ENCODE data around the gene TNS4.

DNA sequence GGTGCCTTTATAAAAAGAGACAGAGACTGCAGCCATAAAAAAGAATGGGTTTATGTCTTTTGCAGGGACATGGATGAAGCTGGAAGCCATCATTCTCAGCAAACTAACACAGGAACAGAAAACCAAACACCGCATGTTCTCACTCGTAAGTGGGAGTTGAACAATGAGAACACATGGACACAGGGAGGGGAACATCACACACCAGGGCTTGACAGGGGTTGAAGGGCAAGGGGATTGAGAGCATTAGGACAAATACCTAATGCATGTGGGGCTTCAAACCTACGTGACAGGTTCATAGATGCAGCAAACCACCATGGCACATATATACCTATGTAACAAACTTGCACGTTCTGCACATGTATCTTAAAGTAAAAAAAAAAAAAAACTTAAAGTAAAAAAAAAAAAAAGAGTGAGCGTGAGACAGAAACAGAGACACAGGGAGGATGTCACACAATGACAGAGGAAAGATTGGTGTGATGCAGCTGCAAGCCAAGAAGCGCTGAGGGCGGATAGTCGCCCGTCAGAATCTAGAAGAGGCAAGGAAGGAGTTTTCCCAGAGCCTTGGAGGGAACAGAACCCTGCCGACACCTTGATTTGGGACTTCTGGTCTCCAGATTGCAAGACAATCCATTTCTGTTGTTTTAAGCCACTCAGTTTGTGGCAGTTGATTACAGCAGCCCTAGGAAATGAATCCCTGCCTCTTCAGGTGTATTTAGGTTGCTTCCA lies 27.4 kb upstream of the TNS4 start:
- TF ChIP-seq POLR2A (IDR thresholded peaks at IDR 0.05), result no peak
- TF ChIP-seq, protein P1, sequence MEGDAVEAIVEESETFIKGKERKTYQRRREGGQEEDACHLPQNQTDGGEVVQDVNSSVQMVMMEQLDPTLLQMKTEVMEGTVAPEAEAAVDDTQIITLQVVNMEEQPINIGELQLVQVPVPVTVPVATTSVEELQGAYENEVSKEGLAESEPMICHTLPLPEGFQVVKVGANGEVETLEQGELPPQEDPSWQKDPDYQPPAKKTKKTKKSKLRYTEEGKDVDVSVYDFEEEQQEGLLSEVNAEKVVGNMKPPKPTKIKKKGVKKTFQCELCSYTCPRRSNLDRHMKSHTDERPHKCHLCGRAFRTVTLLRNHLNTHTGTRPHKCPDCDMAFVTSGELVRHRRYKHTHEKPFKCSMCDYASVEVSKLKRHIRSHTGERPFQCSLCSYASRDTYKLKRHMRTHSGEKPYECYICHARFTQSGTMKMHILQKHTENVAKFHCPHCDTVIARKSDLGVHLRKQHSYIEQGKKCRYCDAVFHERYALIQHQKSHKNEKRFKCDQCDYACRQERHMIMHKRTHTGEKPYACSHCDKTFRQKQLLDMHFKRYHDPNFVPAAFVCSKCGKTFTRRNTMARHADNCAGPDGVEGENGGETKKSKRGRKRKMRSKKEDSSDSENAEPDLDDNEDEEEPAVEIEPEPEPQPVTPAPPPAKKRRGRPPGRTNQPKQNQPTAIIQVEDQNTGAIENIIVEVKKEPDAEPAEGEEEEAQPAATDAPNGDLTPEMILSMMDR (IDR thresholded peaks at IDR 0.05), result no peak
- TF ChIP-seq EP300 (IDR thresholded peaks at IDR 0.05), result no peak

All from tibial nerve (tissue), 4 donors.